Kidney tubule cell (primary cell): ENCODE results near the gene BEND5.

Experiments
- DNase-seq: peaks from one replicate; pipeline ENCODE4 v3.0.0-alpha.2; 2018; ENCODE audit warnings: low spot score

BEND5 gene

DNA sequence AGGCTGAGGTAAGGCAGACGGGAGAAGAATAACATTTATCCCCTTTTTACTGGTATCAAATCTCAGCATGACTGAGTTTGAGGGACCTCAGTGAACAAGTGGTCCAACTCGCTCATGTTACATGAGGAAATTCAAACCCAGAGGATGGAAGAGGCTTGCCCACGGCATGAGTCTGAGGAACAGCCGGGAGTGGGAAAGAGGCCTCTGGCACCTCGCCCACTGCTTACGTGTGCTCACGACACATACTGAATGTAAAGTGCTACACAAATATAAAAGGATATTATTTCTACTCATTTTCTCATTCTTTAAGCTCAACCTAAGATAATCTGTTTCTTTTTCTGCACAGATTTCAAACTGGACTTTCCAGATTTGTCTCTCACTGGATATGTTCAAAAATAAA, 14.7 kb downstream of the BEND5 start:
- DNase-seq: no peak

GRCh38 chr1:48761411-48761810, 15.3 kb downstream of the BEND5 start:
- DNase-seq: peak; percentile 2

DNA sequence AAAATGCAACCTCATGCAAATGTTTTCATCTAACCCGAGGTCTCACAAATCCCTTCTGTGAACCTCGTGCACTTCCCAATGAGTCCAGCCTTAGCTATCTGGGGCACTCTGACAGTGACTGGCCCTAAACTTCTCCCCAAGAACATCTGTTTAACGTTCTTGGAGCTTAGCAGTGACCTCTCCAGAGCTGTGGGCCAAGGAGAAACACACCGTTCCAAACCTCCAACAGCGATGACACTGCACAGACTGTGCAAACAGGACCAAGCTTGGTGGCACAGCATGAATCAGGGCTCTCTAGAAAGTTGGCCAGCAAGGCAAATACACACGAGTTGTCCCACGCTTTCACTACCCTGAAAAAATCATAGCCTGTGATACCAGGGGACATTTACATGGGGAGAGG, 15.8 kb downstream of the BEND5 start:
- DNase-seq: no peak

- no peak for DNase-seq
These were observed 17.7 kb downstream of the BEND5 start for GRCh38 chr1:48758976-48759375.

DNA sequence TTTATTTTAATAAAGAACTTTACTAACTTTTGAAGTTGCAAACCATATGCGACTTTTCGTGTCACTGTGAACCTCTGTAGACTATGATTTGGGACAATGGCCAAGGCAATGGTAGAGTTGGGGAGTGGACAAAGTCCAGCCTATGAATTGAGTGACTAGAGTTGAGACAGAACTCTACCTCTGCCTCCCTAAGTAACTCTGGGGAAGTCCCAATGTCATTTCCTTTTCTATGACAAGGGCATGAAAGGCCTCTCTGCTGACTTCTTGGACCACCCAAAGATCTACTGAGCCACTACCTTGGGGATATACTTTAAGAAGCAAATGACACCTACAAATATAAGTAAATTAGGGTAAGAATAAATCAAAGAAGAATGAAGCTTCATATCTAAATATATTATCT, 19.3 kb downstream of the BEND5 start:
- no peak for DNase-seq

- no peak for DNase-seq
These were observed 19.9 kb downstream of the BEND5 start for GRCh38 chr1:48756683-48757316.

GRCh38 chr1:48753293-48753692, 23.4 kb downstream of the BEND5 start:
- no peak for DNase-seq

- DNase-seq: no peak
These were observed 26.6 kb downstream of the BEND5 start for GRCh38 chr1:48750109-48750508.

DNA sequence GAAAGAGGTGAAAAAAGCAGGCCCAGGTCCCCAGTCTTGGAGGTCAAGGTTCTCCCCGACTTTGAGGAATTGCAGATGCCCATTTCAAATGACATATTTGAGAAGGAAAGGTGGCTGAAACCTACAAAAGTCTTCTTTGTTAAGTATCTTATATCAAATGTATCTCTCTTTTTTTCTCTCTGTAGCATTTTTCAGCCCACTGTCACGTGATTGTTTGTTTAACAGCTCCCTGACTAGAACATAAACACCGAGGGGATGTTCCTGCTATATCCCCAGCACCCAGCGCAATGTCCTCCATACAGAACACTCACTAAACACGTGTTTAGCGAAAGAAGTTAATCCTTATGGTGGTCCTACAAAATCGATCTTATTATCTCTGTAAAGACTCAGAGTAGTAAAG, 27.6 kb downstream of the BEND5 start:
- no peak for DNase-seq

DNA sequence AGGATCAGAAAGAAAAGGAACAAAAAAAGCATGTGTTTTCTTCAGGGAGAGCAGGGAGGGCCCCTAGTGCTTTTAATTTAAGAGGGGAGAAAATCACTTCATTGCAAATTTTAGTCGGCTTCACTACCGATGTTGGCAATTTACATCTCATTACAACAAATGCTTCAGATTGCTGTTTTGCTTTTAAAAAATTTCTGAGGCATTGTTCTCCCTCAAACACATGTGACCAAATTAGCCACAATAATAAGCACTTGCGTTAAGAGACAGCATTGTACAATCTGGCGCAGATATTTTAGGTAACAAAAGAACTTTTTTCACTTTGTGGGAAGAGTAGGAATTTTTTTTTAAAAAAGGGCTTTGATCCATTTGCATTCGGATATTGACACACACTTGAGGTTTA, 29.8 kb downstream of the BEND5 start:
- no peak for DNase-seq

DNA sequence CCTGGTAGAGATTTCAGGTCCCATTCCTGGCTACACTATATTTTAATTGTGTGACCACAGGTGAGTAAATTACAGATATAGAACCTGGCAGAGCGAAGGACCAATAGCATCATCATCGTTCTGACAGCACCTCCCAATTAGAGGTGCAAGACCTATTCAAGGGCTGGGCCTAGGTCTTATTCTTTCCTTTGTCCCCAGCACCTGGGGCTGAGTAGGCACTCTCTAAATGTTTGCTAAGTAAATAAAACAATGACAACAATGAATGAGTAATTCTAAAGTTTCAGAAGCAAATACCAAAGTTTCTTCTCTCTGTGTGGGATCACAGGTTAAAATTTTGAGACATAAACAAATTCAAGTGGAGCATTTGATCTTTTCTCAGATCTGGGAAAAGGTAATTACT, 32.7 kb downstream of the BEND5 start:
- DNase-seq: no peak

GRCh38 chr1:48743480-48743879, 33.2 kb downstream of the BEND5 start:
- DNase-seq: no peak

DNA sequence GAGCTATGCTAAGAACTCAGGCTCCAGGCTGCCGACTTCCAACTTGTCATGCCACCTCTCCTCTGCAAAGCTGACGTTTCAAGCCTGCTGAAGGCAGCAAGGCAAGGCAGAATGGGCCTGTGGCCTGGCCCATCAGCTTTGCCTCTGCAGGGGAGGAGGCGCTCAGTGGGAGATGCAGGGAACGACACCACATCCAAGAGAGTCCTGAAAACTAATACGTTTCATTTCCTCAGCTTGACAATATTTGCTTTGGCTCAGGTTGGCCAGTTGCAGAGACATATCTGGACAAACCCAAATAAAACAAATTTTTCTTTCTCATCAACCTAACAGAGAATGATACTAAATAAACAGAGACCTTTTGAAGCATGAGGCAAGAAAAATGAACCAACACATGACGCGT, 35.3 kb downstream of the BEND5 start:
- no peak for DNase-seq

DNA sequence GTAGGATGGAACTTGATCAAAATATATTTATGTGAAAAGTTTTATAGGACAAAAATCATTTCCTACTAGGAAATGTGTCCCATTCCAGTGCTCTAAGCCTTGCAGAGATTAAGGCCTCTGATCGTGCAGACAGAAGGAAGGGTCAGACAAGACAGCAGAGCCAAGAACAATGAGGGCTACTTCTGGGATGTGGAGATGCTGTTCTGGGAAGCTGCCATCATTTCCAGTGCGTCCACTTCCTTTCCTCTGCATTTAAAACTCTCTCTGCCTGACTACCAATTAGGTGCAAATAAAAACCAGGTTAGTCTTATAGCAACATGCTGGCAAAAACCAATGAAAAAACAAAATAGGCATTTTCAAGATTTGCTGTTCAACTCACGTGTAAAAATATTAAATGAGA, 36.1 kb downstream of the BEND5 start:
- no peak for DNase-seq

DNA sequence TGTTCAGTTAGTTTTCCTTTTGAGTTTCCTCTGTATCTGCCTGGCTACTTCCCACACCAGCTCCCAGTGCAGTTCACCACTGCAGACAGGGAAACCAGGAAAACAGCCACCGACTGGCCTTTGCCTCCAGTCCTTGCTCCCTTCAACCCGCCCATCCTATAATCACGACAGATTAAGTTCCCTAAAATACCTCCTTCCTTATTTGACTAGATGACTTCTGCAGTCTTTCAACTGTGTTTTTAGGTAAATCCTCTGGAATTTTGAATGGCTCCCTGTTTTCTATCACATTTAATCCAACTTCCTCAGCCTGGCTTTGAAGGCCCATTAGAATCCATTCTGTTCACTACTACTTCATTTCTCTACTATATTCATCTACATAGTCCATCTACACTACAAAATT, 37.6 kb downstream of the BEND5 start:
- no peak for DNase-seq

GRCh38 chr1:48738356-48738755, 38.3 kb downstream of the BEND5 start:
- DNase-seq: no peak

GRCh38 chr1:48735796-48736195, 40.9 kb downstream of the BEND5 start:
- no peak for DNase-seq

- DNase-seq: no peak
These were observed 46.4 kb downstream of the BEND5 start for GRCh38 chr1:48730164-48730910.

GRCh38 chr1:48728584-48728983, 48.1 kb downstream of the BEND5 start:
- DNase-seq: no peak

- peak; percentile 13 for DNase-seq
These were observed 50.0 kb downstream of the BEND5 start for GRCh38 chr1:48726557-48727215.

DNA sequence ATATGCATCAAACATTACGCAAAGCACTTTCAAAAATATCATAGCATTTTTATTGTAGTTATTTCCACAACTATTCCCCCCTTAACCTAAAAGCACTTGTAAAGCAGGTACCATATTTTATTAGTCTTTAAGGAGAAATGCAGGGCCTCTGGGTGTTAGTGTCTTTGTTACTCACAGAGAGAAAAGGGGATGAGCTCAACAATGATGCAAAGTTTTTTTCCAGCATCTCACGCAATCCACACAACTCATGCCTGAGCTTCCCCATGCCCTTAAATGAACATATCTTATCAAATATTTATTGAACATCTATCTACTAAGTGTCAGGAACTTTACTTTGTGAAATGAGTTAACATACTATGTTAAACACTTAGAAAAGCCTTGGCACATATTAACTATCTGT, 50.6 kb downstream of the BEND5 start:
- DNase-seq: peak; percentile 23

DNA sequence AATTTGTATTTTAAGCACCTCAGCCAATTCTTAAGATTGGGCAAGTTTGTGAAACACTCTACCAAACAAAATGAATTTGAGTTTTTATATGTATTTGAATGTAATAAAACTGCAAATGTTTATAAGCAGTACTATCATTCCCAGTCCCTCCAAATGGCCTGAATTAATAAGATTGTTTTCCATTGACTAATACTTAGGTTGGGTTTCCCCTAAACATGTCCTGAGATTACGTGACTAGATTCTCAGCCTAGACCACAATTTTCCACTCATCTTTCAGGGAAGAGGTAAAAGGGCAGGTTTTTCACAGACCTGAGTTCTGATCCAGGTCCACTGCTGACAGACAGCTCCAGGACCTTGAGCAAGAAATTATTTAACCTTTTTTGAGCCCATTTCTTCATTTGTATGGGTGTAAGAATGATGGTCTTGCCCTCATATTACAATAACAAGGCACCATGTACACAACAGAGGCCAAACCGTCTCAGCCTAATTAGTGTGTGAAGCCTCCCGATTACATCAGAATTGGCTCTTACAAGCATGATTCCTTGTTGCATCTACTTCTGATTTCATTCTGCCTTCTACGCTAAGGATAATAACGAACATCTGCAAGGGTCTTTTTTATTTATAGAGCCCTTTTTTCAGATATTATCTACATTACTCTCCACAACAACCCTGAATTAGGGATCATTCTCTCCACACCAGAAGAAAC, 51.2 kb downstream of the BEND5 start:
- peak; percentile 61 for DNase-seq

- no peak for DNase-seq
These were observed 55.8 kb downstream of the BEND5 start for GRCh38 chr1:48720929-48721328.
